Measurements from ENCODE around the gene RLN3. TPM values are rescaled to one million over a fixed set of nuclear protein-coding genes. Genes with fewer than 3 reads are reported as not detected.

RLN3 gene
- total and polyA plus RNA-seq, 10 donors = 0.35 TPM; not detected in 9

DNA sequence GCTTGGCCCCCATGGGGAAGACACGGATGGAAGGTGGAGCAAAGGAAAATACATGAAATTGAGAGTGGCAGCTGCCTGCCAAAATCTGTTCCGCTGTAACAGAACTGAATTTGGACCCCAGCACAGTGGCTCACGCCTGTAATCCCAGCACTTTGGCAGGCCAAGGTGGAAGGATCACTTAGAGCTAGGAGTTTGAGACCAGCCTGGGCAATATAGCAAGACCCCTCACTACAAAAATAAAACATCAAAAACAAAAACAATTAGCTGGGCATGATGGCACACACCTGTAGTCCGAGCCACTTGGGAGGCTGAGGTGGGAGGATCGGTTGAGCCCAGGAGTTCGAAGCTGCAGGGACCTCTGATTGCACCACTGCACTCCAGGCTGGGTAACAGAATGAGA is 24.5 kb downstream of the RLN3 start:
- Histone ChIP-seq H3K9me3 (peaks cover 0 to 10% (median 5%) of the 10 kb centered on the region in 8 donors), H3K27me3 (replicated peaks in 1 of 7) (peaks cover 0 to 21% (median 10%) of the 10 kb centered on the region in 7 donors), H3K4me1 (peaks cover 0 to 7% (median 4%) of the 10 kb centered on the region in 6 donors), H3K27ac (no peak overlapping the region), H3K36me3 (peaks cover 0 to 60% (median 48%) of the 10 kb centered on the region in 6 donors), H3K4me3 (no peak overlapping the region)
- TF ChIP-seq POLR2A (IDR thresholded peaks at IDR 0.05) = no peak
- TF ChIP-seq, protein P1, sequence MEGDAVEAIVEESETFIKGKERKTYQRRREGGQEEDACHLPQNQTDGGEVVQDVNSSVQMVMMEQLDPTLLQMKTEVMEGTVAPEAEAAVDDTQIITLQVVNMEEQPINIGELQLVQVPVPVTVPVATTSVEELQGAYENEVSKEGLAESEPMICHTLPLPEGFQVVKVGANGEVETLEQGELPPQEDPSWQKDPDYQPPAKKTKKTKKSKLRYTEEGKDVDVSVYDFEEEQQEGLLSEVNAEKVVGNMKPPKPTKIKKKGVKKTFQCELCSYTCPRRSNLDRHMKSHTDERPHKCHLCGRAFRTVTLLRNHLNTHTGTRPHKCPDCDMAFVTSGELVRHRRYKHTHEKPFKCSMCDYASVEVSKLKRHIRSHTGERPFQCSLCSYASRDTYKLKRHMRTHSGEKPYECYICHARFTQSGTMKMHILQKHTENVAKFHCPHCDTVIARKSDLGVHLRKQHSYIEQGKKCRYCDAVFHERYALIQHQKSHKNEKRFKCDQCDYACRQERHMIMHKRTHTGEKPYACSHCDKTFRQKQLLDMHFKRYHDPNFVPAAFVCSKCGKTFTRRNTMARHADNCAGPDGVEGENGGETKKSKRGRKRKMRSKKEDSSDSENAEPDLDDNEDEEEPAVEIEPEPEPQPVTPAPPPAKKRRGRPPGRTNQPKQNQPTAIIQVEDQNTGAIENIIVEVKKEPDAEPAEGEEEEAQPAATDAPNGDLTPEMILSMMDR (IDR thresholded peaks at IDR 0.05 in 8 of 11, conservative IDR thresholded peaks at IDR 0.05 in 3 of 11) = no peak
- 92 to 99% (median 94%) methylated on average over 6 of the region's 6 CpGs for WGBS, 5 donors
- intact Hi-C loops (cut with DNase I; ENCODE audit: low total_unique reads) = no loop called here
- DNase-seq = no peak

DNA sequence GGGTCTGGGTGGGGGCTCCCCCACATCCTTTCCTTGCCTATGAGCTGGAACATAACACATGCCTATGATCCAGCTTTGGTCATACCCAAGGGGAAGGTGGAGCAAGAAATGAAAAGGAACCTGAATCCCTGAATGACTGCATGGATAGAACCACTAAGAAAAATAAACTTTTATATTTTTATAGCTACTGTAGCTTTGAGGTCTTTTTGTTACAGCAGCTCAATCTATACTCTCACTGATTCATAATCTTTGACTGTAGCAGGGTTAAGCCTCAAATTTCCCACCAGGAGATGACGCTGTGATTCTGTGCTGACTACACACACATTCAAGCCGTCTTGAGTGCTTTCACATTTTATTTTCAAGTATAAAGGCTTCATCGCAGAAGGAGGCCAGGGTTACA is 25.1 kb downstream of the RLN3 start:
- no peak for DNase-seq
- no peak overlapping the region for H3K4me3 ChIP-seq
- no peak overlapping the region for H3K27ac ChIP-seq
- peaks cover 0 to 13% (median 9%) of the 10 kb centered on the region in 6 donors for H3K4me1 ChIP-seq
- TF ChIP-seq, protein P1 (IDR thresholded peaks at IDR 0.05 in 8 of 11, conservative IDR thresholded peaks at IDR 0.05 in 3 of 11) = no peak
- TF ChIP-seq POLR2AphosphoS5 (IDR thresholded peaks at IDR 0.05) = no peak
- no peak for TF ChIP-seq POLR2A (IDR thresholded peaks at IDR 0.05)
- peaks cover 0 to 27% (median 16%) of the 10 kb centered on the region in 7 donors for H3K27me3 ChIP-seq (replicated peaks in 1 of 7)
- 94 to 98% (median 96%) methylated on average over 3 of the region's 3 CpGs for WGBS, 5 donors
- H3K9me3 ChIP-seq = peaks cover 0 to 10% (median 5%) of the 10 kb centered on the region in 8 donors
- intact Hi-C loops (cut with DNase I; ENCODE audit: low total_unique reads) = no loop called here
- H3K36me3 ChIP-seq = peaks cover 0 to 55% (median 43%) of the 10 kb centered on the region in 6 donors

DNA sequence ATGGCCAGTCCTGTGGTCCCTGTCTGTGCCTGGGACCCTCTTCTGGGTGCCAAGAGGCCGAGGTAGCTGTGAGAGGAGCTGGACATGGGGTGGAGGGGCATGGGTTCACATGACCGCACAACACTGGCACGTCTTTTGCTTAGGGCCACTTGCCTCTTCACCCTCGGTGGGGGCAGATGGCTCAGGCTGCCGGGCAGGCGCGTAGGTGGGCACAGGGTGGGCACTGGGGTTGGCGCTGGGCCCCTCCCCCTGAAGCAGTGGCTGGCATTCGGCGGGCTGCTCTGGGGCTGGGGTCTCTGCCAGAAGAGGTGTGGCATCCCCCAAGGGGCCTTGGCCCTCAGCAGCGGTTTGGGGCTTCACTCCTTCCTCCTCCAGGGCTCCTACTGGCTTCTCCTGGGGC is 25.6 kb downstream of the RLN3 start:
- peaks cover 0 to 32% (median 21%) of the 10 kb centered on the region in 7 donors for H3K27me3 ChIP-seq (replicated peaks in 1 of 7)
- intact Hi-C loops (cut with DNase I; ENCODE audit: low total_unique reads) = no loop called here
- no peak overlapping the region for H3K4me3 ChIP-seq
- 88 to 92% (median 91%) methylated on average over 7 to 11 of the region's 11 CpGs for WGBS, 5 donors
- no peak for DNase-seq
- H3K27ac ChIP-seq = no peak overlapping the region
- peaks cover 0 to 10% (median 4%) of the 10 kb centered on the region in 8 donors for H3K9me3 ChIP-seq
- H3K4me1 ChIP-seq = peaks cover 0 to 18% (median 10%) of the 10 kb centered on the region in 6 donors
- TF ChIP-seq POLR2AphosphoS5 (IDR thresholded peaks at IDR 0.05) (peak; percentile 15 to 62 (median 26)), POLR2A (IDR thresholded peaks at IDR 0.05) (no peak)
- TF ChIP-seq, protein P1 (IDR thresholded peaks at IDR 0.05 in 8 of 11, conservative IDR thresholded peaks at IDR 0.05 in 3 of 11) = no peak
- peaks cover 0 to 50% (median 41%) of the 10 kb centered on the region in 6 donors for H3K36me3 ChIP-seq

DNA sequence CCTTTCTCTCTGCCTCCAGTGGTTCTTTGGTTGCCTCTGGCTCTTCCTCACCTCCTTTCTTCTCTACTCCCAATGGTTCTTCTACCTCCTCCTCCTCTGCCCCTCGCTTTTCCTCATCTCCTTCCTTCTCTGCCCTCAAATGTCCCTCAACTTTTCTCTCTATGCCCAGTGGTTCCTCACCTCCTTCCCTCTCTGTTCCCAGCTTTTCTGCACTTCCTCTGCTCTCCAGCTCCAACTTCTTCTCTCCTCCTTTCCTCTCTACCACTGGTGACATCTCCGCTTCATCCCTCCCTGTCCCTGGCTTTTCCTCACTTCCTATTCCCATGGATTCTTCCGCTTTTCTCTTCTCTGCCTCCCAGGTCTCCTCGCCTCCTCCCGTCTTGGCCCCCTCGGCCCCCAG is 26.2 kb downstream of the RLN3 start:
- Histone ChIP-seq H3K9me3 (peaks cover 0 to 10% (median 4%) of the 10 kb centered on the region in 8 donors), H3K27ac (no peak overlapping the region), H3K4me3 (no peak overlapping the region), H3K36me3 (peaks cover 0 to 44% (median 36%) of the 10 kb centered on the region in 6 donors), H3K27me3 (replicated peaks in 1 of 7) (peaks cover 0 to 37% (median 27%) of the 10 kb centered on the region in 7 donors), H3K4me1 (peaks cover 0 to 24% (median 16%) of the 10 kb centered on the region in 6 donors)
- 75 to 83% (median 78%) methylated on average over 6 of the region's 6 CpGs for WGBS, 5 donors
- intact Hi-C loops (cut with DNase I; ENCODE audit: low total_unique reads) = no loop called here
- TF ChIP-seq, protein P1 (IDR thresholded peaks at IDR 0.05 in 8 of 11, conservative IDR thresholded peaks at IDR 0.05 in 3 of 11) = no peak
- TF ChIP-seq POLR2AphosphoS5 (IDR thresholded peaks at IDR 0.05) (no peak), POLR2A (IDR thresholded peaks at IDR 0.05) (no peak)
- no peak for DNase-seq
